MM.1S (cell line): ENCODE results near the gene KDM4C.

Experiments
- CTCF ChIP-seq: fragments of 300-600 bp; sonication (generic); IDR thresholded peaks from 2 replicates; pipeline ENCODE4 v1.5.1; 2016; ENCODE audit warnings: antibody characterized with exemption, low read length, mixed read lengths
- EZH2 ChIP-seq: fragments of 300-600 bp; sonication (generic); optimal IDR thresholded peaks from 2 replicates; pipeline ENCODE3; 2017; ENCODE audit warnings: low read depth, mild to moderate bottlenecking, antibody characterized with exemption, low read length, mixed read lengths
- EZH2phosphoT487 ChIP-seq: fragments of 300-600 bp; sonication (generic); IDR thresholded peaks from 2 replicates; pipeline ENCODE4 v1.6.1; 2018; ENCODE audit warnings: antibody characterized with exemption, low read length

- TF ChIP-seq CTCF: no peak
- no peak for TF ChIP-seq EZH2
- no peak for TF ChIP-seq EZH2phosphoT487
These were observed 215.3 kb downstream of the KDM4C start for GRCh38 chr9:6973089-6973488.
